Ovary (tissue), 9 donors: ENCODE measurements around the gene MDGA2. TPM values are rescaled to one million over a fixed set of nuclear protein-coding genes. Genes with fewer than 3 reads are reported as not detected.

Source experiments
- DNase-seq, 5 donors: peaks; one replicate each; pipeline ENCODE4 v3.0.0-alpha.2; 2019 to 2020
- H3K27ac ChIP-seq, 2 donors: fragments of 200-600 bp; one replicate each; pipeline versions ENCODE4 v1.5.1 to v1.8.0; 2019 to 2022
- H3K27me3 ChIP-seq: fragments of 200-600 bp; one replicate; pipeline ENCODE4 v1.8.0; 2022
- H3K36me3 ChIP-seq: fragments of 200-600 bp; sonication (generic); one replicate; pipeline ENCODE4 v1.5.1; 2019
- H3K4me1 ChIP-seq: one replicate; pipeline ENCODE4 v1.8.1; 2013; ENCODE audit warnings: mild to moderate bottlenecking, moderate library complexity; ENCODE audit not compliant: insufficient read depth
- H3K4me3 ChIP-seq: fragments of 200-600 bp; sonication (generic); one replicate; pipeline ENCODE4 v1.5.1; 2017
- H3K9me3 ChIP-seq, 2 donors: fragments of 200-600 bp in 1 of 2; sonication (generic) in 1 of 2; one replicate each; pipeline versions ENCODE4 v1.5.1 to v1.8.1; 2013 to 2019; ENCODE audit warnings: mild to moderate bottlenecking in 1 of 2, moderate library complexity in 1 of 2
- EP300 ChIP-seq: sonication (generic); formaldehyde crosslinking; IDR thresholded peaks from one replicate; pipeline ENCODE4 v1.6.1; 2017; ENCODE audit warnings: antibody characterized with exemption
- POLR2A ChIP-seq: fragments of 450-650 bp; IDR thresholded peaks from one replicate; pipeline ENCODE4 v1.6.1; 2017; ENCODE audit warnings: antibody characterized with exemption, mild to moderate bottlenecking, moderate library complexity
- WGBS, 3 donors: extraction: QIAGEN DNeasy Blood & Tissue Kit in 1 of 3; methylation state at CpG; one replicate each; pipeline versions ENCODE4 v1.1.5 to v1.1.7; 2013 to 2017; 5-methylcytosine and 5-hydroxymethylcytosine counted together
- intact Hi-C, 4 donors: fragments of 100-400 bp; cut with DNase I; formaldehyde crosslinking; loops; one replicate each; pipeline versions ENCODE4 v1.11.0 to v1.15.1; 2022 to 2023
- polyA plus RNA-seq, 2 donors: library from polyadenylated mRNA; stranded (reverse); fragments of 200-250 nt in 1 of 2; fragments of 350-450 nt in 1 of 2; fragmentation: Illumina TruSeq in 1 of 2; extraction: RNeasy Lipid Tissue Mini Kit (QIAGEN cat#74804) in 1 of 2; gene quantifications; one replicate each; pipeline ENCODE4 v1.2.3, GENCODE V29; 2013 to 2014
- total RNA-seq, 7 donors: library from RNA; depleted of rRNA in 2 of 7; stranded (reverse); fragments of >200 nt in 2 of 7; fragmentation: NEBNext Ultra II Directional in 3 of 7; extraction: Animal tissue kit (Norgen Biotek cat#: 25700) in 3 of 7; gene quantifications; one replicate each; pipeline versions ENCODE4 v1.1.0 to v1.2.4, GENCODE V29; 2016 to 2023
- TF ChIP-seq, protein P1 (sequence below), 3 donors: fragments of 450-650 bp in 2 of 3; fragments of 200-600 bp in 1 of 3; IDR thresholded peaks; one replicate each; pipeline versions ENCODE4 v1.5.1 to v1.8.0; 2016 to 2022; ENCODE audit warnings: antibody characterized with exemption in 3 of 3, mild to moderate bottlenecking in 1 of 3
- donor health status: DM: no; HTN: no; CAD: no; lungs with moderate emphysema.
- donor health status: DM: no; HTN: no; CAD: no.
- donor health status: Bipolar disorder and iron deficiency.
- donor health status: DM: yes; HTN: yes; CAD: no.
- donor health status: DM: no; HTN: no; CAD: no.
- donor health status: DM: yes; HTN: yes; CAD: no.

Gene MDGA2
- total and polyA plus RNA-seq, 9 donors: 0.04 to 0.26 (median 0.18) TPM; not detected in 5

DNA sequence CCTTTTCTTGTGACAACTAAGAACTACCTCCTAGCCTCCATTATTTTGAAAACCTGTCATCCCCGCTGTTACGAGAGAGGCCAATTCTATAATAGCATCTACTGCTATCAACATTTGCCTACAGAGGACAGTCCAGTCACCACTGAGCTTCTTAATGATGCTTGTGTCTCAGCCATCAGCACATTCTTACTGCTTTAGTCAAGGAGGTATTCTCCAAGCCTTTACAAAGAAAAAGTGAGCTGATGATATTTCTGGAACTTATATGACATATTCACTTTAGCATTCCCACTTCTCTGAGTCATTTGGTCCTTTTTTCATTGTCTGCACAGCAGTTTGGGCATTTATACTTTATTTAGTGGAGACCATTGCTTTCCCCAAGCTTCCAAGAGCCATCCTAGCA is 526.1 kb downstream of the MDGA2 start:
- TF ChIP-seq EP300: no peak
- TF ChIP-seq, protein P1, sequence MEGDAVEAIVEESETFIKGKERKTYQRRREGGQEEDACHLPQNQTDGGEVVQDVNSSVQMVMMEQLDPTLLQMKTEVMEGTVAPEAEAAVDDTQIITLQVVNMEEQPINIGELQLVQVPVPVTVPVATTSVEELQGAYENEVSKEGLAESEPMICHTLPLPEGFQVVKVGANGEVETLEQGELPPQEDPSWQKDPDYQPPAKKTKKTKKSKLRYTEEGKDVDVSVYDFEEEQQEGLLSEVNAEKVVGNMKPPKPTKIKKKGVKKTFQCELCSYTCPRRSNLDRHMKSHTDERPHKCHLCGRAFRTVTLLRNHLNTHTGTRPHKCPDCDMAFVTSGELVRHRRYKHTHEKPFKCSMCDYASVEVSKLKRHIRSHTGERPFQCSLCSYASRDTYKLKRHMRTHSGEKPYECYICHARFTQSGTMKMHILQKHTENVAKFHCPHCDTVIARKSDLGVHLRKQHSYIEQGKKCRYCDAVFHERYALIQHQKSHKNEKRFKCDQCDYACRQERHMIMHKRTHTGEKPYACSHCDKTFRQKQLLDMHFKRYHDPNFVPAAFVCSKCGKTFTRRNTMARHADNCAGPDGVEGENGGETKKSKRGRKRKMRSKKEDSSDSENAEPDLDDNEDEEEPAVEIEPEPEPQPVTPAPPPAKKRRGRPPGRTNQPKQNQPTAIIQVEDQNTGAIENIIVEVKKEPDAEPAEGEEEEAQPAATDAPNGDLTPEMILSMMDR (IDR thresholded peaks at IDR 0.05): no peak
- no peak for TF ChIP-seq POLR2A
- no peaks in the 10 kb centered on the region for H3K36me3 ChIP-seq
- intact Hi-C loops: no loop called here
- 94 to 99% (median 97%) methylated on average over 2 of the region's 2 CpGs for WGBS, 3 donors
- H3K4me3 ChIP-seq: no peak overlapping the region
- H3K9me3 ChIP-seq: no peaks in the 10 kb centered on the region
- DNase-seq: no peak
- no peaks in the 10 kb centered on the region for H3K4me1 ChIP-seq
- H3K27me3 ChIP-seq: no peaks in the 10 kb centered on the region
- no peak overlapping the region for H3K27ac ChIP-seq

DNA sequence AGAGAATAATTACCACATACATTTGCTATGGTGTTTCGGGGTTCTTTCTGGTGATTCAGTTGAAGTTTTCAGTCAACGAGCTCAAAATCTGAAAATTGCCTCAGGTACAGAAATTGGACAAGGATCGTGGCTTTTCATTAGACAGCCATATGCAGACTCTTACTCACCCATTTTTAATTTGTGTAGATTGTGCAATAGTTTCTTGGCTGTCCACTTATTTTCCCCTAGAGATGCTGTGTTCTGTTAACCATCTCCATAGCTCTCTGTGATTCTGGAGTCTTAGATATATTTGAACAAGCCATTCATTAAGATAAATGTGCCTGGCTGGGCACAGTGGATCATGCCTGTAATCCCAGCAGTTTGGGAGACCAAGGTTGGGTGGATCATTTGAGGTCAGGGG is 526.7 kb downstream of the MDGA2 start:
- intact Hi-C loops: no loop called here
- H3K36me3 ChIP-seq: no peaks in the 10 kb centered on the region
- no peak overlapping the region for H3K27ac ChIP-seq
- H3K4me3 ChIP-seq: no peak overlapping the region
- TF ChIP-seq POLR2A (no peak), EP300 (no peak)
- TF ChIP-seq, protein P1 (IDR thresholded peaks at IDR 0.05): no peak
- 92 to 94% (median 94%) methylated on average over 3 of the region's 3 CpGs for WGBS, 3 donors
- H3K4me1 ChIP-seq: no peaks in the 10 kb centered on the region
- H3K27me3 ChIP-seq: no peaks in the 10 kb centered on the region
- DNase-seq: no peak
- no peaks in the 10 kb centered on the region for H3K9me3 ChIP-seq

DNA sequence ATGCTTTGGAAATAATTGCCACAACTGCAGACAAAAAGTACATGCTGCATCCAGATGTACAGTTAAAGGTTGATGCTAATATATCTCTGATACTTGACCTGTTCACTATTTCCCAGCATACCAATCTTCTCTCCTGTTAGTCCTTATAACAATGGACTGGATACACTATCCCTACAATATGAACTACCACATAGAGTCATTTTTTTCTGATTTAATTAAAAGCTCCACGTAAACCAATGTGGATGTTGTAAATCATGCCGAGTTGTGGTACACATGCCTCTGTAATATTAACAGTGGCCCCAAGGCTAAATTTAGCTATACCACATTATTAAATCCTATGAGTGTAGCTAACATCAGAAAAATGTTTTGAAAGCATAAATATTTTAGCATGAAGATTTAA is 554.8 kb downstream of the MDGA2 start:
- H3K36me3 ChIP-seq: no peaks in the 10 kb centered on the region
- no peak overlapping the region for H3K27ac ChIP-seq
- H3K27me3 ChIP-seq: no peaks in the 10 kb centered on the region
- H3K4me1 ChIP-seq: no peaks in the 10 kb centered on the region
- 34 to 43% (median 42%) methylated on average over 2 of the region's 2 CpGs for whole genome bisulfite sequencing, 3 donors
- intact Hi-C loops: no loop called here
- no peak for DNase-seq
- H3K9me3 ChIP-seq: no peaks in the 10 kb centered on the region
- no peak overlapping the region for H3K4me3 ChIP-seq
- TF ChIP-seq POLR2A: no peak
- no peak for TF ChIP-seq EP300
- TF ChIP-seq, protein P1 (IDR thresholded peaks at IDR 0.05): no peak

DNA sequence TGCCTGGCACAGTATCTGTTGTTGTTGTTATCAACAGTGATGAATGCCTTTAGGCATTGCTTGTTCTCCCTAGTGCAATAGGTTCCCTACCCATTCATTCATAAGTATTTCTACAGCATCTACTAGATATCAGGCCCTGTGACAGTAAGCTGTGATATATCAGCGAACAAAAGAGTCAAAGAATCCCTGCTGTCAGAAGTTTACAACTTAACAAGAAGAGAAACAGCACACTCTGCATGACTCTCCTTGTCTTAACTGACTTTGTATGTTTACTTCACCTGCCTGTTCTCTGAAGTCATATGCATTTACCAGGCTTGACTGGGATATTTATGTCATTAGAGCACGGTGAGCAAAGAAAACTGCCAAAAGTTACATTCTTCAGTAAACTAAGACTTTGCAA is 571.6 kb downstream of the MDGA2 start:
- no peak for DNase-seq
- Histone ChIP-seq H3K4me1 (no peaks in the 10 kb centered on the region), H3K27ac (no peak overlapping the region), H3K9me3 (no peaks in the 10 kb centered on the region), H3K27me3 (no peaks in the 10 kb centered on the region), H3K36me3 (no peaks in the 10 kb centered on the region), H3K4me3 (no peak overlapping the region)
- intact Hi-C loops: no loop called here
- no peak for TF ChIP-seq POLR2A
- TF ChIP-seq EP300: no peak
- TF ChIP-seq, protein P1 (IDR thresholded peaks at IDR 0.05): no peak
- WGBS, 3 donors: 55 to 68% (median 67%) methylated on average over 2 of the region's 2 CpGs

DNA sequence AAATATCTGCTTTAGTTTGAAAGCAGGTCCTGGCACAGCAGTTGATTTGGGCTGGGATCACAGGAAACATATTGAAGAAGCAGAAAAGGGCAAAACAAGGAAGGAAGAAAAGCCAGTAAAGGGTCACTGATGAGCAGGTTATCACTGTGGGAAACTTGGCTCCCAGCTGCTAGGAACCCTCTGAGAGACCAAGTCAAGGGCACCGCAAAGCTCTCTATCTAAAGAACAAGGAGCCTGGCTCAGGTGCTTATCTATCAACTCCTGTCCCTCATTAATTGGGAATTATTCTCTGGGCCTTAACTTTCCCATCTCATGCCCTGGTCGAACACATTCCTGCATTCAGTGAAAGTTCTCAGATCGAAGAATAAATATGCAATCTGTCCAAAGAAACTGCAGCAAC is 572.9 kb downstream of the MDGA2 start:
- no peaks in the 10 kb centered on the region for H3K36me3 ChIP-seq
- intact Hi-C loops: no loop called here
- H3K9me3 ChIP-seq: no peaks in the 10 kb centered on the region
- H3K27me3 ChIP-seq: no peaks in the 10 kb centered on the region
- no peak for TF ChIP-seq POLR2A
- TF ChIP-seq, protein P1 (IDR thresholded peaks at IDR 0.05): no peak
- no peak for TF ChIP-seq EP300
- H3K4me3 ChIP-seq: no peak overlapping the region
- no peaks in the 10 kb centered on the region for H3K4me1 ChIP-seq
- no peak overlapping the region for H3K27ac ChIP-seq
- DNase-seq: no peak
- WGBS, 3 donors: 78 to 81% (median 79%) methylated on average over 3 of the region's 3 CpGs
